WERI-Rb-1 (cell line): ENCODE measurements around the gene AFF3.
"Not testable (repeated sequence)": the region's sequence is repeated elsewhere in the genome, so short reads cannot be mapped to it uniquely, and the experiment has no call there.

ENCODE experiments used
- DNase-seq: peaks from one replicate; pipeline ENCODE4 v3.0.0-alpha.2; 2020
- H3K27ac ChIP-seq: fragments of 250-450 bp; sonication (Bioruptor Pico); 2 replicates; pipeline ENCODE4 v1.5.1; 2020; ENCODE audit warnings: mild to moderate bottlenecking, moderate library complexity
- H3K27me3 ChIP-seq: fragments of 250-450 bp; sonication (Bioruptor Pico); 2 replicates; pipeline ENCODE4 v1.5.1; 2021; ENCODE audit warnings: mild to moderate bottlenecking, low read depth, moderate library complexity; ENCODE audit not compliant: insufficient read depth, severe bottlenecking
- H3K36me3 ChIP-seq: fragments of 250-450 bp; sonication (Bioruptor Pico); 2 replicates; pipeline ENCODE4 v1.5.1; 2020; ENCODE audit warnings: mild to moderate bottlenecking, moderate library complexity
- H3K4me3 ChIP-seq: 2 replicates; pipeline ENCODE4 v1.5.1; 2011; ENCODE audit warnings: low read depth, mild to moderate bottlenecking, control low read depth, low read length
- H3K9me3 ChIP-seq: fragments of 250-450 bp; sonication (Bioruptor Pico); 2 replicates; pipeline ENCODE4 v1.5.1; 2021; ENCODE audit warnings: mild to moderate bottlenecking, moderate library complexity; ENCODE audit not compliant: severe bottlenecking
- TF ChIP-seq, protein P1 (sequence below): IDR thresholded peaks from 2 replicates; pipeline ENCODE4 v1.5.1; 2011; ENCODE audit warnings: low read depth, mild to moderate bottlenecking, control low read depth, inconsistent platforms, low read length

Gene AFF3

DNA sequence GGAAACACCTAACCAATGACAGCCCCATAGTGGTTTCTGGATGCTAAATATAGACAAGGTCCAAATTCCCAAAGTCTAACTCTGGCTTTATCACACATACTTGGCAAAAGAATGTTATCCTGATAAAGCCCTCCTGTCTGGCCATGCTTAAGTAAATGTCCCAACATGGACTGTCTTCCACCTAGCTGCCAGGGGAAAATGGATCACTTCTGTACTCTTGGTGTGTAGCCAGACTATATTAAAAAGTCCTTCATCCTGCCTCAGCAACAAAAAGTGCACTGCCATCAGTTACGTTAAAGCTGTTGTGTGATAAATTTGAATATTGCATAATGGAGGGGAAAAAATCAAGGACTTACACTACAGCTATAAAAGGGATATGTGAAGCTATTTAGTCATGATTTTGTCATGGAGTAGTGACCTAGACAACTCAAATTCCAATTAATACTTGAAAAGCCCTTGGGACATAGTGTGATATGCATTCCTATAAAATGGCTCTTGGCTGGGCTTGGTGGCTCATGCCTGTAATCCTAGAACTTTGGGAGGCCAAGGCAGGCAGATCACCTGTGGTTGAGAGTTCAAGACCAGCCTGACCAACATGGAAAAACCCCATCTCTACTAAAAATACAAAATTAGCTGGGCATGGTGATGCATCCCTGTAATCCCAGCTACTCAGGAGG lies 60.0 kb downstream of the AFF3 start:
- H3K27ac ChIP-seq, H3K36me3 ChIP-seq, H3K4me3 ChIP-seq, DNase-seq, H3K27me3 ChIP-seq, H3K9me3 ChIP-seq: not testable (repeated sequence)

DNA sequence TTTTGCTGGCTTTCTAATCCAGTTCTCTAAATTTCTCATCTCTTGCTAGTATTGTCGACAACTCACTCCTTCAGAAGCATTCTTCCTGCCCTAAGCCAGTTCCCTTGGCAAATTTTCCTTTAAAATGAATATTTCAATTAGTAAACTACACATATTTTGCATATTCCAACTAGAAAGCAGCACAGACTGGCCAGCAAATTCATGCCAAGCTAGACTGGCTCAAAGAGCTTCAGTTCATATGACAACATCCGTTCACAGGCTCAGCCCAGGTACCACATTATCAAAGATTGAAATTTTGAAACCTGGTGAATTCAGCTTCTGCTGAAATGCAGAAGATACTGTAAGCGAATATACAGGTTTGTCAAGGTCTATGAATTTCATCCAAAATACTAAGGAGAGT lies 64.5 kb downstream of the AFF3 start:
- H3K27ac ChIP-seq, result no peak overlapping the region
- H3K4me3 ChIP-seq, result no peak overlapping the region
- no peaks in the 10 kb centered on the region for H3K36me3 ChIP-seq
- TF ChIP-seq, protein P1, sequence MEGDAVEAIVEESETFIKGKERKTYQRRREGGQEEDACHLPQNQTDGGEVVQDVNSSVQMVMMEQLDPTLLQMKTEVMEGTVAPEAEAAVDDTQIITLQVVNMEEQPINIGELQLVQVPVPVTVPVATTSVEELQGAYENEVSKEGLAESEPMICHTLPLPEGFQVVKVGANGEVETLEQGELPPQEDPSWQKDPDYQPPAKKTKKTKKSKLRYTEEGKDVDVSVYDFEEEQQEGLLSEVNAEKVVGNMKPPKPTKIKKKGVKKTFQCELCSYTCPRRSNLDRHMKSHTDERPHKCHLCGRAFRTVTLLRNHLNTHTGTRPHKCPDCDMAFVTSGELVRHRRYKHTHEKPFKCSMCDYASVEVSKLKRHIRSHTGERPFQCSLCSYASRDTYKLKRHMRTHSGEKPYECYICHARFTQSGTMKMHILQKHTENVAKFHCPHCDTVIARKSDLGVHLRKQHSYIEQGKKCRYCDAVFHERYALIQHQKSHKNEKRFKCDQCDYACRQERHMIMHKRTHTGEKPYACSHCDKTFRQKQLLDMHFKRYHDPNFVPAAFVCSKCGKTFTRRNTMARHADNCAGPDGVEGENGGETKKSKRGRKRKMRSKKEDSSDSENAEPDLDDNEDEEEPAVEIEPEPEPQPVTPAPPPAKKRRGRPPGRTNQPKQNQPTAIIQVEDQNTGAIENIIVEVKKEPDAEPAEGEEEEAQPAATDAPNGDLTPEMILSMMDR, result no peak
- no peak for DNase-seq
- no peaks in the 10 kb centered on the region for H3K9me3 ChIP-seq
- H3K27me3 ChIP-seq, result no peaks in the 10 kb centered on the region

DNA sequence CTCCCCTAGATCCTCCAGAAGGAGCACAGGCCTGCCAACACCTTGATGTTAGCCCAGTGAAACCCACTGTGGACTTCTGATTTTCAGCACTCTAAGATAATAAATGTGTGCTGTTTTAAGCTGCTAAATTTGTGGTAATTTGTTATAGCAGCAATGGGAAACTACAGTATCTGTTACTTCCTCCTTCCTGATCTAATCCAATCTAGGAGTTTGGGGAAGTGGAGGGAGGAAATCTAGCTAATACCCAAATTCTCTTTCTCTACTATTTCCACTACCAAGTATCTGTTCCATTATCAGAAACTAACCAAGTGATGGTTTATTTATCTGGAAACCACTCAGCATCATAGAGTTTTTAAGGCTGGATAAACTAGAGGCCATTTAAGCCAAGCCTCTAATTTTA lies 64.9 kb downstream of the AFF3 start:
- Histone ChIP-seq H3K27me3 (no peaks in the 10 kb centered on the region), H3K27ac (no peak overlapping the region), H3K9me3 (no peaks in the 10 kb centered on the region), H3K36me3 (no peaks in the 10 kb centered on the region), H3K4me3 (no peak overlapping the region)
- no peak for DNase-seq
- TF ChIP-seq, protein P1, result no peak

DNA sequence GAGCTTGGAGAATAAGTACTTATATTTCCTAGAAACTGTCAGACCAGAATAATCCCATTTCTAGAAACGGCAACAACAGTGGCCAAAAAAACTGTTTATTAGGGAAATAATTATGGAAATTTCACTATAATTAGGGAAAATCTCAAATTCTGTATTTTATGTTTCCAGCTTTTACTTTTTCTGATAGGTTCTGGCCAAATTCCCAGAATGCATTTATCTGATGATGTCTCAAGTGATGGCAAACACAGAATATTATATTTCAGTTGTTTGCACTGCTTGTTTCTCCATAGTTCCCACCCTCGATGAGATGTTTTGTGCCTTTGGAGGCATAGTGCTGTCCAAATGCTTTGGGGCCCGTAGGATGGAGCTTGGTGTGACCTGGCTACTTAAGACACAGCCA lies 66.9 kb downstream of the AFF3 start:
- H3K4me3 ChIP-seq, result no peak overlapping the region
- H3K9me3 ChIP-seq, result no peaks in the 10 kb centered on the region
- H3K27me3 ChIP-seq, result no peaks in the 10 kb centered on the region
- no peak for DNase-seq
- TF ChIP-seq, protein P1, result no peak
- no peaks in the 10 kb centered on the region for H3K36me3 ChIP-seq
- no peak overlapping the region for H3K27ac ChIP-seq

- no peaks in the 10 kb centered on the region for H3K9me3 ChIP-seq
- TF ChIP-seq, protein P1, result no peak
- no peaks in the 10 kb centered on the region for H3K36me3 ChIP-seq
- H3K27me3 ChIP-seq, result no peaks in the 10 kb centered on the region
- no peak overlapping the region for H3K4me3 ChIP-seq
- DNase-seq, result no peak
- H3K27ac ChIP-seq, result no peak overlapping the region
Observed at GRCh38 chr2:100073110-100073509, 69.3 kb downstream of the AFF3 start.

DNA sequence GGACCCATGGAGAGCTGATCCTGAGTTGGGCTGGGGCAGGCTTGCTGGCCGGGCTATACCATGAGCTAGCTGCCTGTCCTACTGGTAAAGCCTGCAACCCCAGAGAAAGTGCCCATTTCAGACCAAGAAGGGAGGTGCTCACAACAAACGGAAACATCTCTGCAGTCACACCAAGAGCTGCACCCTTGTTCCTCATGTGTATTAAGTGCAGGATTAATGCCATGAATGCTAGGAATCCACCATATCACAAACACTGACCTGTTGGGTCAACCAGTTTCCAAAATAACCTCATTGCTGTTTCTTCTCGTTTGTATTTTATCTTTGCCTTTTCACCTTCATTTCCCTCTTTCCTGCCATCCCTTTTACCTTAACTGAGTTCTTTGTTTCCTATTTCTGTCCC lies 69.9 kb downstream of the AFF3 start:
- H3K27me3 ChIP-seq, result no peaks in the 10 kb centered on the region
- H3K9me3 ChIP-seq, result no peaks in the 10 kb centered on the region
- TF ChIP-seq, protein P1, result no peak
- H3K4me3 ChIP-seq, result no peak overlapping the region
- no peak for DNase-seq
- no peaks in the 10 kb centered on the region for H3K36me3 ChIP-seq
- no peak overlapping the region for H3K27ac ChIP-seq
